ENCODE measurements around the gene IL13RA2.

DNA sequence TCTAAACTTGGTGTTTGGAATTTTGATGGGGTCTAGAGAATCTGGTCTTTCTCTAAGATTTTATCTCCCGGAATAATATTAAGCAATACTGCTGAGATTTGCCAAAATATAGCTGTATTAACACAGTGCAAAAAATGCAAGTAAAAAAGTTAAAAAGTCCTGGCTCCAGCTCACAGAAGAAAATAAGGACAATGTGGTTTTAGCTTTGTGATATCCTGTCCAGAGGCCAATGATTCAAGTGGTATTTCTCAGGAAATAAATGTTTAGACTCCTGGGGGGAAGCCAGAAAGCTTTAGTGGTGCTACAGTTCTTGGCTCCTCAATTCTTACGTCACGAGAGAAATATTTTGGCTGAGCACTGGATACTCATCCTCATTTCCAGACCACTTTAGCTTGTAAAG lies 40.9 kb upstream of the IL13RA2 start:
- TF ChIP-seq, protein P1, sequence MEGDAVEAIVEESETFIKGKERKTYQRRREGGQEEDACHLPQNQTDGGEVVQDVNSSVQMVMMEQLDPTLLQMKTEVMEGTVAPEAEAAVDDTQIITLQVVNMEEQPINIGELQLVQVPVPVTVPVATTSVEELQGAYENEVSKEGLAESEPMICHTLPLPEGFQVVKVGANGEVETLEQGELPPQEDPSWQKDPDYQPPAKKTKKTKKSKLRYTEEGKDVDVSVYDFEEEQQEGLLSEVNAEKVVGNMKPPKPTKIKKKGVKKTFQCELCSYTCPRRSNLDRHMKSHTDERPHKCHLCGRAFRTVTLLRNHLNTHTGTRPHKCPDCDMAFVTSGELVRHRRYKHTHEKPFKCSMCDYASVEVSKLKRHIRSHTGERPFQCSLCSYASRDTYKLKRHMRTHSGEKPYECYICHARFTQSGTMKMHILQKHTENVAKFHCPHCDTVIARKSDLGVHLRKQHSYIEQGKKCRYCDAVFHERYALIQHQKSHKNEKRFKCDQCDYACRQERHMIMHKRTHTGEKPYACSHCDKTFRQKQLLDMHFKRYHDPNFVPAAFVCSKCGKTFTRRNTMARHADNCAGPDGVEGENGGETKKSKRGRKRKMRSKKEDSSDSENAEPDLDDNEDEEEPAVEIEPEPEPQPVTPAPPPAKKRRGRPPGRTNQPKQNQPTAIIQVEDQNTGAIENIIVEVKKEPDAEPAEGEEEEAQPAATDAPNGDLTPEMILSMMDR (IDR thresholded peaks at IDR 0.05), result no peak
- no peak for TF ChIP-seq POLR2A (IDR thresholded peaks at IDR 0.05; ENCODE audit: low read depth)
